NB4 (cell line): Measurements from ENCODE around the gene ZCCHC24.
"Not testable (repeated sequence)": the region's sequence is repeated elsewhere in the genome, so short reads cannot be mapped to it uniquely, and the experiment has no call there.

Experiments used
- MAX ChIP-seq: IDR thresholded peaks from 2 replicates; pipeline ENCODE4 v1.6.1; 2011; ENCODE audit warnings: low read depth, low read length
- POLR2A ChIP-seq: IDR thresholded peaks from 2 replicates; pipeline ENCODE4 v1.6.1; 2011; ENCODE audit warnings: mild to moderate bottlenecking; ENCODE audit not compliant: insufficient read length; ENCODE audit errors: extremely low read depth
- TF ChIP-seq, protein P1 (sequence below): IDR thresholded peaks from one replicate; pipeline ENCODE4 v1.5.1; 2012; ENCODE audit warnings: low read depth, low read length

- TF ChIP-seq, protein P1, sequence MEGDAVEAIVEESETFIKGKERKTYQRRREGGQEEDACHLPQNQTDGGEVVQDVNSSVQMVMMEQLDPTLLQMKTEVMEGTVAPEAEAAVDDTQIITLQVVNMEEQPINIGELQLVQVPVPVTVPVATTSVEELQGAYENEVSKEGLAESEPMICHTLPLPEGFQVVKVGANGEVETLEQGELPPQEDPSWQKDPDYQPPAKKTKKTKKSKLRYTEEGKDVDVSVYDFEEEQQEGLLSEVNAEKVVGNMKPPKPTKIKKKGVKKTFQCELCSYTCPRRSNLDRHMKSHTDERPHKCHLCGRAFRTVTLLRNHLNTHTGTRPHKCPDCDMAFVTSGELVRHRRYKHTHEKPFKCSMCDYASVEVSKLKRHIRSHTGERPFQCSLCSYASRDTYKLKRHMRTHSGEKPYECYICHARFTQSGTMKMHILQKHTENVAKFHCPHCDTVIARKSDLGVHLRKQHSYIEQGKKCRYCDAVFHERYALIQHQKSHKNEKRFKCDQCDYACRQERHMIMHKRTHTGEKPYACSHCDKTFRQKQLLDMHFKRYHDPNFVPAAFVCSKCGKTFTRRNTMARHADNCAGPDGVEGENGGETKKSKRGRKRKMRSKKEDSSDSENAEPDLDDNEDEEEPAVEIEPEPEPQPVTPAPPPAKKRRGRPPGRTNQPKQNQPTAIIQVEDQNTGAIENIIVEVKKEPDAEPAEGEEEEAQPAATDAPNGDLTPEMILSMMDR, result not testable (repeated sequence)
- TF ChIP-seq MAX, POLR2A: not testable (repeated sequence)
Observed at GRCh38 chr10:79447249-79447648, 1.8 kb upstream of the ZCCHC24 start.
